Lung (tissue), 12 donors: Measurements from ENCODE around the gene MPO. TPM values are rescaled to one million over a fixed set of nuclear protein-coding genes. Genes with fewer than 3 reads are reported as not detected.

ENCODE experiments used
- ATAC-seq: fragments of 200-7000 bp; cut with Tn5 transposase; one replicate; pipeline ENCODE4 v1.9.1; 2020; ENCODE audit warnings: moderate number of reproducible peaks; ENCODE audit not compliant: insufficient read depth, low FRiP score
- DNase-seq, 3 donors: peaks; one replicate each; pipeline ENCODE4 v3.0.0-alpha.2; 2013 to 2017
- H3K27ac ChIP-seq, 2 donors: one replicate each; pipeline ENCODE4 v1.5.1; 2013; ENCODE audit warnings: mild to moderate bottlenecking in 2 of 2, moderate library complexity in 2 of 2, control low read depth in 1 of 2, inconsistent platforms in 1 of 2, low read depth in 1 of 2, low read length in 1 of 2
- H3K27me3 ChIP-seq, 3 donors: one replicate each; pipeline ENCODE4 v1.5.1; 2013; ENCODE audit warnings: low read length in 2 of 3; ENCODE audit not compliant: control insufficient read depth in 3 of 3, insufficient read depth in 3 of 3
- H3K36me3 ChIP-seq, 4 donors: one replicate each; pipeline ENCODE4 v1.5.1; 2013; ENCODE audit warnings: low read length in 4 of 4, mild to moderate bottlenecking in 1 of 4, moderate library complexity in 1 of 4; ENCODE audit not compliant: control insufficient read depth in 4 of 4, insufficient read depth in 4 of 4
- H3K4me1 ChIP-seq, 5 donors: one replicate each; pipeline ENCODE4 v1.5.1; 2013; ENCODE audit warnings: low read length in 5 of 5, mild to moderate bottlenecking in 2 of 5, moderate library complexity in 1 of 5; ENCODE audit not compliant: control insufficient read depth in 5 of 5, insufficient read depth in 5 of 5
- H3K4me3 ChIP-seq: one replicate; pipeline ENCODE4 v1.5.1; 2013; ENCODE audit warnings: mild to moderate bottlenecking, control low read depth, moderate library complexity
- H3K9ac ChIP-seq, 2 donors: one replicate each; pipeline ENCODE4 v1.5.1; 2013; ENCODE audit warnings: low read length in 2 of 2, control low read depth in 1 of 2; ENCODE audit not compliant: insufficient read depth in 1 of 2
- H3K9me3 ChIP-seq, 4 donors: one replicate each; pipeline ENCODE4 v1.5.1; 2013; ENCODE audit warnings: low read length in 3 of 4, mild to moderate bottlenecking in 1 of 4, moderate library complexity in 1 of 4; ENCODE audit not compliant: control insufficient read depth in 4 of 4, insufficient read depth in 3 of 4
- WGBS, 2 donors: extraction: QIAGEN DNeasy Blood & Tissue Kit; methylation state at CpG; one replicate each; pipeline ENCODE4 v1.1.7; 2013; 5-methylcytosine and 5-hydroxymethylcytosine counted together
- polyA plus RNA-seq, 2 donors: library from polyadenylated mRNA; stranded (reverse); fragments of 200-250 nt; gene quantifications; one replicate each; pipeline ENCODE4 v1.2.1, GENCODE V29; 2013
- total RNA-seq, 2 donors: library from RNA; depleted of rRNA in 1 of 2; stranded (reverse); fragments of >200 nt in 1 of 2; gene quantifications; one replicate each; pipeline ENCODE4 v1.2.1, GENCODE V29; 2014 to 2021
- TF ChIP-seq, protein P1 (sequence below): IDR thresholded peaks from 2 replicates; pipeline ENCODE4 v1.5.1; 2012; ENCODE audit warnings: mild to moderate bottlenecking; ENCODE audit errors: control extremely low read depth, extremely low read depth
- donor health status: control.
- donor health status: control.
- donor health status: Bipolar disorder and iron deficiency.
- donor health status: healthy.
- donor health status: DM: yes; HTN: yes; CAD: no.

Gene MPO
- total and polyA plus RNA-seq, 4 donors = 0.79 to 62.0 (median 6.7) TPM

DNA sequence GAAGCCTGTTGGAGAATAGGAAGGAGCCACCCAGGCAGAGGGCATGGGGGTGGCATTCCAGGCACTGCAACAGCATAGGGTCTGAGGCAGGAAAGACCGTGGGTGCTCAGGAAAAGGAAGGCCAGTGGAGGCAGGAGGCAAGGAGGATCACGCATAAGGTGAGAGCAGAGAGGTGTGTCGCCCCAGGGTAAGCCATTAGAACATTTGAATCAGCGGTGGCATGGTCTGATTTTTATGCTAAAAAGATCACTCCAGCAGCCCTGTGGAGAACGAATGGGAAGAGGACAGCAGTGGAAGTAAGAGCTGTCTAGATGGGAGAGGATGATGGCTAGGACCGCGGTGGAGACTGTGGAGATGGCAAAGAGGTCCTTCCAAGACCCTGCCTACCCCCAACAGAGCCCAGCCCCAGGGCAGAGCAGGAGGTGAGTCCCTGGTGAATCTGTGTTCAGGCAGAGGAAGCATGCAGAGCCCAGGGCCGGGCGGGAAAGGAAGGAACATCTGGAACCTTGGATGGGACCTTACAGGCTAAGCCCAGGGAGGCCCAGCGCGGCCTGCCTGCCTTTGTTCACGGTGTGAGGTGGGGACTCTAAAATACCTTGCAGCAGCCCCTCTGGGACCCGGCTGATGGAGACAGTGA lies 34.5 kb downstream of the MPO start:
- WGBS, 2 donors = 86 to 87% methylated on average over 13 of the region's 13 CpGs
- peaks cover 0 to 46% (median 18%) of the 10 kb centered on the region in 3 donors for H3K27me3 ChIP-seq
- H3K9ac ChIP-seq = no peak overlapping the region
- H3K4me3 ChIP-seq = no peak overlapping the region
- TF ChIP-seq, protein P1, sequence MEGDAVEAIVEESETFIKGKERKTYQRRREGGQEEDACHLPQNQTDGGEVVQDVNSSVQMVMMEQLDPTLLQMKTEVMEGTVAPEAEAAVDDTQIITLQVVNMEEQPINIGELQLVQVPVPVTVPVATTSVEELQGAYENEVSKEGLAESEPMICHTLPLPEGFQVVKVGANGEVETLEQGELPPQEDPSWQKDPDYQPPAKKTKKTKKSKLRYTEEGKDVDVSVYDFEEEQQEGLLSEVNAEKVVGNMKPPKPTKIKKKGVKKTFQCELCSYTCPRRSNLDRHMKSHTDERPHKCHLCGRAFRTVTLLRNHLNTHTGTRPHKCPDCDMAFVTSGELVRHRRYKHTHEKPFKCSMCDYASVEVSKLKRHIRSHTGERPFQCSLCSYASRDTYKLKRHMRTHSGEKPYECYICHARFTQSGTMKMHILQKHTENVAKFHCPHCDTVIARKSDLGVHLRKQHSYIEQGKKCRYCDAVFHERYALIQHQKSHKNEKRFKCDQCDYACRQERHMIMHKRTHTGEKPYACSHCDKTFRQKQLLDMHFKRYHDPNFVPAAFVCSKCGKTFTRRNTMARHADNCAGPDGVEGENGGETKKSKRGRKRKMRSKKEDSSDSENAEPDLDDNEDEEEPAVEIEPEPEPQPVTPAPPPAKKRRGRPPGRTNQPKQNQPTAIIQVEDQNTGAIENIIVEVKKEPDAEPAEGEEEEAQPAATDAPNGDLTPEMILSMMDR = no peak
- no peaks in the 10 kb centered on the region for H3K36me3 ChIP-seq
- H3K4me1 ChIP-seq = peaks cover 0 to 6% (median 0%) of the 10 kb centered on the region in 5 donors
- H3K27ac ChIP-seq = no peak overlapping the region
- no peaks in the 10 kb centered on the region for H3K9me3 ChIP-seq
- DNase-seq = no peak
- no peak for ATAC-seq

DNA sequence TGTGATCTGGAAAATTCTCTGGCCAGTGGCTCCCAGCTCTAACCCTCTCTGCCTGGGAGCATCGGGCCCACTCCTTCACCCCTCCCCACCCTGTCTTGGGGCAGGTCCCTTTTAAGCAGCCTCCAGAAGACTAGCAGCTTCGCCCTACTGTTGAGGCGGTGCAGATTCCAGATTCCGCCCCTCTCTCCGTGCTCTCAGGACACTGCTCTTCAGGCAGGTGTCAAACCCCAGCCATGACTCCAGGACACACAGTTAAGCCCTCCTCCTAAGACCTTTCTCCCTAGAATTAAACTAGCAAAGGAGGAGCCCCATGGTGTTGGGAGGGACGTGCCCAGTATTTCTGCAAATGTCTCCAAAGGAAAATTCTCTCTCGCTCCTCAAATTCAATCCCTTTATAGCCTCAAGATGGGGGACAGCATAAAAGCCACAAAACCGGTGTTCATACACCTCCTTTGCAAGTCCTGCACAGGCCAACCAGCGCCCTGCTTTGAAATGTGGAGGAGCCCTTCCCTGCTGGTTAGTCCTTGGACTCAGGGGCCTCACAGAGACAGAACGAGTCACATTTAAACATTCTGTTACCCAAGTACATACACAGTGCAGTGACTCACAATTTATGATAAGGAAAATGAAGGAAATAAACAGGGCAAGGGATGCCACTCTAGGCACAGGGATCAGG lies 35.2 kb downstream of the MPO start:
- no peak overlapping the region for H3K9ac ChIP-seq
- H3K4me3 ChIP-seq = no peak overlapping the region
- DNase-seq = no peak
- H3K4me1 ChIP-seq = peaks cover 0 to 6% (median 0%) of the 10 kb centered on the region in 5 donors
- TF ChIP-seq, protein P1 = no peak
- H3K9me3 ChIP-seq = no peaks in the 10 kb centered on the region
- H3K36me3 ChIP-seq = no peaks in the 10 kb centered on the region
- H3K27ac ChIP-seq = no peak overlapping the region
- peaks cover 0 to 47% (median 18%) of the 10 kb centered on the region in 3 donors for H3K27me3 ChIP-seq
- WGBS, 2 donors = 66 to 79% methylated on average over 10 of the region's 10 CpGs
- no peak for ATAC-seq

DNA sequence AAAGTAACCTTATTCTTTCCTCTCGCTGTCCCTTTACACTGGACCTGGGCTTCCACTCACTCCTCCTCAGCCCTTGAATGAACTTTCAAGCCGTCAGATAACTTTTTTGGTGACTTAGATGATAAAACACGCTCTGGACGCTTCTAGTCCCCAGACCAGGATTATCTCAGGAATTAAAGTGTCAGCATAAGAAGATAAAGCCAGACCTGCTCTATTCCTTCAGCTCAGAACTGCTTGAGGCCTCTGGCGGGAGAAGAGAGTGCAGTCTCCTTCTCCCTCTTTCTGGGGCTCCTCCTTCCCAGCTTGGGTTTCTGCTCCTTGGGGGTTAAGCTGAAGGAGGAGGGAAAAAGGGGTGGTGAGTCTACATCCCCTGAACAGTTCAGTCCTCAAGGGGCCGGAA lies 35.8 kb downstream of the MPO start:
- Histone ChIP-seq H3K27ac (no peak overlapping the region), H3K4me1 (peaks cover 0 to 6% (median 0%) of the 10 kb centered on the region in 5 donors), H3K27me3 (peaks cover 0 to 45% (median 18%) of the 10 kb centered on the region in 3 donors), H3K36me3 (no peaks in the 10 kb centered on the region), H3K9me3 (no peaks in the 10 kb centered on the region), H3K9ac (no peak overlapping the region), H3K4me3 (no peak overlapping the region)
- TF ChIP-seq, protein P1 = no peak
- WGBS, 2 donors = 69 to 84% methylated on average over 6 of the region's 6 CpGs
- DNase-seq = no peak
- no peak for ATAC-seq
